Upper lobe of left lung (tissue), 6 donors: ENCODE data around the gene SLC15A1. TPM values are rescaled to one million over a fixed set of nuclear protein-coding genes. Genes with fewer than 3 reads are reported as not detected.

Source experiments
- ATAC-seq, 2 donors: fragments of 200-7000 bp; cut with Tn5 transposase; one replicate each; pipeline ENCODE4 v1.9.1; 2022; ENCODE audit warnings: mild to moderate bottlenecking in 2 of 2, moderate library complexity in 2 of 2; ENCODE audit not compliant: low FRiP score in 2 of 2
- DNase-seq, 2 donors: peaks; one replicate each; pipeline ENCODE4 v3.0.0-alpha.2; 2019 to 2020
- H3K27ac ChIP-seq, 4 donors: fragments of 200-600 bp; sonication (generic); one replicate each; pipeline ENCODE4 v1.5.1; 2016 to 2019
- H3K27me3 ChIP-seq, 4 donors: fragments of 200-600 bp; sonication (generic); one replicate each; pipeline ENCODE4 v1.5.1; 2017 to 2019
- H3K36me3 ChIP-seq, 4 donors: fragments of 200-600 bp; sonication (generic); one replicate each; pipeline ENCODE4 v1.5.1; 2016 to 2019
- H3K4me1 ChIP-seq, 4 donors: fragments of 200-600 bp; sonication (generic); one replicate each; pipeline ENCODE4 v1.5.1; 2018 to 2019
- H3K4me3 ChIP-seq, 4 donors: fragments of 200-600 bp; sonication (generic); one replicate each; pipeline ENCODE4 v1.5.1; 2017 to 2019; ENCODE audit warnings: mild to moderate bottlenecking in 2 of 4, moderate library complexity in 1 of 4
- H3K9me3 ChIP-seq, 4 donors: fragments of 200-600 bp; sonication (generic); one replicate each; pipeline ENCODE4 v1.5.1; 2018 to 2019
- CTCF ChIP-seq, 6 experiments: fragments of 450-650 bp in 4 of 6; fragments of 200-600 bp in 2 of 6; sonication (generic) in 2 of 6; IDR thresholded peaks; one replicate each; pipeline ENCODE4 v1.5.1; 2016 to 2019; ENCODE audit warnings: antibody characterized with exemption in 6 of 6
- EP300 ChIP-seq, 4 donors: sonication (generic); formaldehyde crosslinking; IDR thresholded peaks; one replicate each; pipeline ENCODE4 v1.5.1; 2017; ENCODE audit warnings: antibody characterized with exemption in 4 of 4, control low read depth in 2 of 4
- POLR2A ChIP-seq, 4 donors: fragments of 450-650 bp; IDR thresholded peaks; one replicate each; pipeline ENCODE4 v1.5.1; 2016 to 2017; ENCODE audit warnings: antibody characterized with exemption in 4 of 4, mild to moderate bottlenecking in 2 of 4
- POLR2AphosphoS5 ChIP-seq, 2 donors: sonication (generic); formaldehyde crosslinking; IDR thresholded peaks; one replicate each; pipeline ENCODE4 v1.5.1; 2017; ENCODE audit warnings: antibody characterized with exemption in 2 of 2
- WGBS, 2 donors: methylation state at CpG; one replicate each; pipeline ENCODE4 v1.1.5; 2017 to 2018; 5-methylcytosine and 5-hydroxymethylcytosine counted together
- total RNA-seq, 6 donors: library from RNA; depleted of rRNA in 4 of 6; stranded (reverse); fragments of >200 nt in 4 of 6; gene quantifications; one replicate each; pipeline versions ENCODE4 v1.1.0 to v1.2.1, GENCODE V29; 2016 to 2021
- donor health status: DM: no; HTN: no; CAD: no; lungs with moderate emphysema.
- donor health status: DM: no; HTN: yes; CAD: no; lungs with severe emphysema.

SLC15A1 gene
- total RNA-seq, 6 donors from 2014 or later: 0.07 to 0.23 (median 0.15) TPM; not detected in 3

GRCh38 chr13:98675837-98676236, 76.6 kb downstream of the SLC15A1 start:
- 87 to 88% methylated on average over 16 of the region's 16 CpGs for WGBS, 2 donors
- peak in 1 of 2 donors; percentile 46 for DNase-seq
- H3K27me3 ChIP-seq: no peaks in the 10 kb centered on the region

GRCh38 chr13:98675066-98675465, 77.4 kb downstream of the SLC15A1 start:
- TF ChIP-seq CTCF (IDR thresholded peaks at IDR 0.05): no peak
- no peak for TF ChIP-seq EP300 (IDR thresholded peaks at IDR 0.05)
- no peak for TF ChIP-seq POLR2AphosphoS5 (IDR thresholded peaks at IDR 0.05)
- no peak for TF ChIP-seq POLR2A (IDR thresholded peaks at IDR 0.05)
- DNase-seq: no peak
- H3K27me3 ChIP-seq: no peaks in the 10 kb centered on the region
- H3K4me1 ChIP-seq: peaks cover 0 to 15% (median 11%) of the 10 kb centered on the region in 4 donors
- no peak overlapping the region for H3K27ac ChIP-seq
- H3K36me3 ChIP-seq: no peaks in the 10 kb centered on the region
- H3K9me3 ChIP-seq: no peaks in the 10 kb centered on the region
- 81 to 83% methylated on average over 10 to 11 of the region's 11 CpGs for WGBS, 2 donors
- no peak overlapping the region for H3K4me3 ChIP-seq
- ATAC-seq: no peak

More at GRCh38 chr13:98675837-98676236, 76.6 kb downstream of the SLC15A1 start:
- H3K36me3 ChIP-seq: no peaks in the 10 kb centered on the region
- H3K4me3 ChIP-seq: no peak overlapping the region
- peaks cover 0 to 15% (median 11%) of the 10 kb centered on the region in 4 donors for H3K4me1 ChIP-seq
- TF ChIP-seq EP300 (IDR thresholded peaks at IDR 0.05) (no peak), POLR2AphosphoS5 (IDR thresholded peaks at IDR 0.05) (no peak), CTCF (IDR thresholded peaks at IDR 0.05) (no peak), POLR2A (IDR thresholded peaks at IDR 0.05) (no peak)
- ATAC-seq: no peak
- no peaks in the 10 kb centered on the region for H3K9me3 ChIP-seq
- no peak overlapping the region for H3K27ac ChIP-seq

- H3K36me3 ChIP-seq: no peaks in the 10 kb centered on the region
- TF ChIP-seq POLR2AphosphoS5 (IDR thresholded peaks at IDR 0.05): peak in 1 of 2 donors; percentile 30
- TF ChIP-seq POLR2A (IDR thresholded peaks at IDR 0.05): no peak
- TF ChIP-seq EP300 (IDR thresholded peaks at IDR 0.05): no peak
- peak; percentile 71 to 90 (median 84) for TF ChIP-seq CTCF (IDR thresholded peaks at IDR 0.05)
- 20 to 22% methylated on average over 10 to 11 of the region's 11 CpGs for WGBS, 2 donors
- no peaks in the 10 kb centered on the region for H3K9me3 ChIP-seq
- H3K27ac ChIP-seq: peak overlapping the region in 1 of 4 donors; percentile 46
- peak in 1 of 2 donors; percentile 80 for DNase-seq
- ATAC-seq: peak; percentile 86 to 87
- no peaks in the 10 kb centered on the region for H3K27me3 ChIP-seq
- peaks cover 0 to 15% (median 11%) of the 10 kb centered on the region in 4 donors for H3K4me1 ChIP-seq
- H3K4me3 ChIP-seq: no peak overlapping the region
Observed at GRCh38 chr13:98672947-98673613, 79.4 kb downstream of the SLC15A1 start.

GRCh38 chr13:98668155-98668554, 84.3 kb downstream of the SLC15A1 start:
- H3K4me3 ChIP-seq: no peak overlapping the region
- H3K9me3 ChIP-seq: no peaks in the 10 kb centered on the region
- ATAC-seq (no peak), DNase-seq (no peak)
- 94 to 97% methylated on average over 4 of the region's 4 CpGs for WGBS, 2 donors
- TF ChIP-seq CTCF (IDR thresholded peaks at IDR 0.05) (no peak), EP300 (IDR thresholded peaks at IDR 0.05) (no peak), POLR2A (IDR thresholded peaks at IDR 0.05) (no peak), POLR2AphosphoS5 (IDR thresholded peaks at IDR 0.05) (no peak)
- H3K4me1 ChIP-seq: peaks cover 0 to 7% (median 6%) of the 10 kb centered on the region in 4 donors
- H3K36me3 ChIP-seq: no peaks in the 10 kb centered on the region
- H3K27ac ChIP-seq: no peak overlapping the region
- H3K27me3 ChIP-seq: no peaks in the 10 kb centered on the region

- H3K36me3 ChIP-seq: no peaks in the 10 kb centered on the region
- no peak overlapping the region for H3K4me3 ChIP-seq
- no peak for DNase-seq
- no peaks in the 10 kb centered on the region for H3K27me3 ChIP-seq
- no peak for TF ChIP-seq EP300 (IDR thresholded peaks at IDR 0.05)
- TF ChIP-seq CTCF (IDR thresholded peaks at IDR 0.05): no peak
- TF ChIP-seq POLR2AphosphoS5 (IDR thresholded peaks at IDR 0.05): no peak
- TF ChIP-seq POLR2A (IDR thresholded peaks at IDR 0.05): no peak
- ATAC-seq: no peak
- H3K9me3 ChIP-seq: no peaks in the 10 kb centered on the region
- no peak overlapping the region for H3K27ac ChIP-seq
- H3K4me1 ChIP-seq: no peaks in the 10 kb centered on the region
Observed at GRCh38 chr13:98665638-98665995, 86.9 kb downstream of the SLC15A1 start.
